Hematopoietic multipotent progenitor cell (in vitro differentiated cells): ENCODE measurements around the gene TRAF2. TPM values are rescaled to one million over a fixed set of nuclear protein-coding genes. Genes with fewer than 3 reads are reported as not detected.
A peak's percentile ranks its signal among the peaks of the same experiment; 100 is the strongest.
"Not testable (repeated sequence)": the region's sequence is repeated elsewhere in the genome, so short reads cannot be mapped to it uniquely, and the experiment has no call there.

Experiments used
- DNase-seq, 3 donors: peaks; one replicate each; pipeline ENCODE4 v3.0.0-alpha.2; 2011 to 2015; ENCODE audit warnings: low read depth in 2 of 3, low spot score in 2 of 3
- total RNA-seq: library from RNA; depleted of rRNA; stranded (reverse); fragments of >200 nt; gene quantifications from one replicate; pipeline ENCODE4 v1.2.3, GENCODE V29; 2012

Gene TRAF2
- total RNA-seq, 1 donor: 20.5 TPM

DNA sequence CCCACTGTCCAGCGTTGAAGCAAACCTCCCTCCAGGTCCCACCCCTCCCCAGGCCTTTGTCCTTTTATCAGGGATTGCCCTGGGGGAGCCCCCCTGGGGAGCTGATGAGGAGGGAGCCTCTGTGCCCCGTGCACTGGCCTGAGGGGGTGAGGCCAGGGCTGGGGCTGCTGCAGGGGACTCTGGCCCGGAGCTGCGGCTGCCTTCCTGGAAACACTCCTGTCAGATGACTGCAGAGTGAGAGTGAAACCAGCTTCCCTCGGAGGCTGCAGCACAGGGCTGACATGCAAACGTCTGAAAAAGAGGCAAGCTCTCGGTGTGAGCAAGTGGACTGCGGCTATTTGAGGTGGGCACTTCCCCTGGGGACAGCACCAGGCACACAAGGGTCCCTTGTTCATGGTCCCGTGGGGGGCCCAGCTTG, 4.6 kb upstream of the TRAF2 start:
- DNase-seq: peak in 1 of 3 donors; percentile 46

DNA sequence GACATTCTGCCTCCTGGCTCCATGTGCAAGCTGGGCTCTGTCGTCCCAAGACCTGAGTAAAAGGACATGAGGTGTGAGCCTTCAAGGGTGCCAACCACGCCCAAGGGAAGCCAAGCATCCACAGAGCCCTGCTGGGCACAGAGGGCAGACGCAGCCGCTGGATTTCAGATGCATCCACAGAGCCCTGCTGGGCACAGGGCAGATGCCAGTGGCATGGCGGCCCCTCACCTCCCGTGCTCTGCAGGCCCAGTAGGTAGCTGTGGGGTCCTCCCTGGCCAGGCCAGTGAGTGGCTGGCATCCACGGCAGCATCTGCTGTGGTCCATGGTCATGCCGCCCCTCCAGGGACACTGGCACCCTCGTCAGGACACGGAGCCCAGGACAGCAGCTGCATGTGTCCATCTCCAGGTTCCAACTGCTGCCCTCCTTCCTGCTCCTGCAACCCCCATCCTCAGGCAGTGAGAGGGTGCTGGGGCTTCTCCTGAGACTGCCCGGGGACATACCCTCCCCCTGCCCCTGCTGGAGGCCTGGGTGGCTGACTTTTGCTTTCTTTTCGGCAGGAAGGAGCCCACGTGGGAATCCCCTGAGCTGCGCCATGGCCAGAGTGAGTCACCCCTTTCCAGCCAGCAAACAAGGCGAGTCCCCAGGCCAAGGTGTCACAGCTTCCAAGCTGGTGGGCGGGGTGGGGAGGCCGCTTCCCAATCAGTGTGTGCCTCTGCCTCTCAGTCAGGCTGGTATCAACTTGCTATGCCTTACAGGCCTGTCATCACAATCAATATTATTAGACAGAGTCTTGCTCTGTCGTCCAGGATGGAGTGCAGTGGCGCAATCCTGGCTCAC, 4.0 kb upstream of the TRAF2 start:
- DNase-seq: peak; percentile 47 to 91 (median 90)

DNA sequence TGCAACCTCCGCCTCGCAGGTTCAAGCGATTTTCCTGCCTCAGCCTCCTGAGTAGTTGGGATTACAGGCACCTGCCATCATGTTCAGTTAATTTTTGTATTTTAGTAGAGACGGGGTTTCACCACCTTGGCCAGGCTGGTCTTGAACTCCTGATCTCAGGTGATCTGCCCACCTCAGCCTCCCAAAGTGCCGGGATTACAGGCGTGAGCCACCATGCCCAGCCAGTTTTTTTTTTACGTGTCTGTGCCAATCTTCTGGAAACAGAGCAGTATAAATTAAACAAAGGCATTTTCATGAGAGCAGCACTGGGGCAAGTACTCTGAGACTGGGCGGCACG, 3.4 kb upstream of the TRAF2 start:
- DNase-seq: not testable (repeated sequence)

DNA sequence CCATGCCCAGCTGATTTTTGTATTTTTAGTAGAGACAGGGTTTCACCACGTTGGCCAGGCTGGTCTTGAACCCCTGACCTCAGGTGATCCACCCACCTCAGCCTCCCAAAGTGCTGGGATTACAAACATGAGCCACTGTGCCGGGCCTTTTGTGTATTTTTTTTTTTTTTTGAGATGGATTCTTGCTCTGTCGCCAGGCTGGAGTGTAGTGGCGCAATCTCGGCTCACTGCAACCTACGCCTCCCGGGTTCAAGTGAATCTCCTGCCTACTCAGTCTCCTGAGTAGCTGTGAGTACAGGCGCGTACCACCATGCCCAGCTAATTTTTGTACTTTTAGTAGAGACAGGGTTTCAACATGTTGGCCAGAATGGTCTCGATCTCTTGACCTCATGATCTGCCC, 2.6 kb upstream of the TRAF2 start:
- DNase-seq: not testable (repeated sequence)

DNA sequence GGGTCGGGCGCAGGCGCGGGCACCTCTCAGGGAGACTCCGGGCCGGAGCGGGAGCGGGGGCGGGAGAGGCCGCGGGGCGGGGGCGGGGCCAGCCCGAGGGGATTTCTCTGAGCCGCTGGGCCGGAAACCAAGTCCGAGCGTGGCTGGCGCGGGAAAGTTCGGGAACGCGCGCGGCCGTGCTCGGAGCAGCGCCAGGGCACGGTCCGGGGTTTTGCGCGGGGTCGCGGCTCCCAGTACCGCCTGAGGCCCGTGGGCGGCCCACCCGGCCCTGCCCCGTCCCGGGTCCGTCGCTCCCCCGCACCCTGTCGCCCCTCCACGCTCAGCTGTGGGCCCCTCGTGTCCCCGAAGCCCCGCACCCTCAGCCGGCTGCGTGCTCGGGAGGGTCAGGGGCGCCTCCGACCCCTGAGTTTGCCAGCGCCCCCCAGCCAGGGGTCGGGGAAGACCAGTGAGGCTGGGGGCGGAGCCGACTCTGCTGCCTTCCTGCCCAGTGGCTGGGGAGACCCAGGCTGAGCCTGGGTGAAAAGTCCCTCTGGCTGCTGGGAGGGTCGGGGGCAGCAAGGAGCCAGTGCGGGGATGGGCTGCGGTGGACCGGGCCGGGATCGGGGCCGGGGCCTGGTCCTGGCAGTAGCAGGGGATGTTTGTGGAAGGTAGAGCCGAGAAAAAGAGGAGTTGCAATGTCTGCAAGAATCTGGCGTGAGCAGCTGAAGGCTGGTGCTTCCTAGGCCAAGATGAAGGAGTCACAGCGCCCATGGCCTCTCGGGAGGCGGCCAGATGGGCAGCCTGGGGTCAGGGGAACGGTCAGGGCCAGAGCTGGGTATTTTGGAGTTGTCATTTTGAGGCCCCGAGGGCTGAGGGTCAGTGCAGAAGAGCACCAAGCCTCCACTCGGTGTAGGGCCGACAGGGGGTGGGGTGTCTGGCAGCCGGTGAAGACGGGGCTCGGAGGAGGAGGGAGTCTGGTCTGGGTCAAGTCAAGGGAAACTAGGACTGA, 588 bp downstream of the TRAF2 start:
- DNase-seq: peak in 2 of 3 donors; percentile 32 to 59

DNA sequence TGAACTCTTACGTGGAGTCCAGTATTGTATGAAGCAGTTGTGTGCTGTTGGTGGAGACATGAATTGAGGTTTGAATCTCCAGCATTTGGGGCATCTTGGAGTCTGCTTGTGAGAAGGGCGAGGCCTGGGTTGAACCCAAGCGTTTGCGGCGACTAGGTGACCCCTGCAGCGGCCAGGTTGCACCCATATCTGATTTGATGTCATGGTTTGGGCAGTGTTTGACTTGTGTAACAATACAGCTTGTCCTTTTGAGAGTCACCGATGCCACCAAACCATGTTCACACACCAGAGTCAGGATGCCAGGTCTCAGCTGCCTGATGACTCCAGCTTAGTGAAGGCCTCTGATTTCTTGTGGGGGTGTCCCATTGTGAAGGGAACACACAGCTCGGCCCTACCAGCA, 2.1 kb downstream of the TRAF2 start:
- DNase-seq: no peak

DNA sequence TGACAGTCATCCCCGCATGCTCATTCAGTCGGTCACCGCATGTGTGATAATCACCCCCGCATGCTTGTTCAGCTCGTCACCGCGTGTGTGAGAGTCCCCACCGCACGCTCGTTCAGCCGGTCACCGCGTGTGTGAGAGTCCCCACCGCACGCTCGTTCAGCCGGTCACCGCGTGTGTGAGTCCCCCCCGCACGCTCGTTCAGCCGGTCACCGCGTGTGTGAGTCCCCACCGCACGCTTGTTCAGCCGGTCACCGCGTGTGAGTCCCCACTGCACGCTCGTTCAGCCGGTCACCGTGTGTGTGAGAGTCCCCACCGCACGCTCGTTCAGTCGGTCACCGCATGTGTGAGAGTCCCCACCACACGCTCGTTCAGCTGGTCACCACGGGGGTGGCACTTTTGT, 3.5 kb downstream of the TRAF2 start:
- no peak for DNase-seq

DNA sequence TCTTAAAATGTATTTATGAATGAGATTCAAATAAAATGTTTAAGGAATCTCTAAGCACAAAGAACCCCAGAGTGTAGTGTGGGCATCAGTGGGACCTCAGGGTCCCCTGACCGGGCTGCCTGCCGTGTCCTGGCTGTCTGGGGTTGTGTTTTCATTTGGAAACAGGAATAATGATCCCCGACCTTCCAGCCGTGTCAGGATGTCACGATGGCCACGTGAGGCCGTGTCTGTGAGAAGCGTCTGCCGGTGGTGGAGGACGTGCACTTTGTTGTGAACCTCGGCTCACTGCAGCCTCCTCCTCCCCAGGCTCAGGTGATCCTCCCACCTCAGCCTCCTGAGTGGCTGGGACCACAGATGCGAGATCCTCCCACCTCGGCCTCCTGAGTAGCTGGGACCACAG, 4.3 kb downstream of the TRAF2 start:
- no peak for DNase-seq

DNA sequence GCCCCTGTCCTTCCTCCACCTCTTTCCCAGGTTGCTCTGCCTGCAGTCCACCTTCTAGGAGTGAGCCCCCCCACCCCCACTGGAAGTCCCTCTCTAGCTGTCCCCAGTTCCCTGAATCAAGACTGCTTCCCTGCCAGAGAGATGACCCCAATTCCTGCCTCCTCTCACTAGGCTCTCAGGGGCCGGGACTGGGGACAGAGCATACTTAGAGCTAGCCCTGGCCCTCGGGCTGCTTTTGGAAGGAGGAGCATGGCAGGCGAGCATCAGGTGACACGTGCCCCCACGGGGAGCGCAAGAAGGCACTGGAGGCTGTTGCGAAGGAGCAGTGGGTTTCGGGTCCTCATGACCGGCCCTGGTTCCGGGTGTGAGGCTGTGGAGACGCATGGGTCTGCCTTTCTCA, 9.7 kb downstream of the TRAF2 start:
- no peak for DNase-seq

DNA sequence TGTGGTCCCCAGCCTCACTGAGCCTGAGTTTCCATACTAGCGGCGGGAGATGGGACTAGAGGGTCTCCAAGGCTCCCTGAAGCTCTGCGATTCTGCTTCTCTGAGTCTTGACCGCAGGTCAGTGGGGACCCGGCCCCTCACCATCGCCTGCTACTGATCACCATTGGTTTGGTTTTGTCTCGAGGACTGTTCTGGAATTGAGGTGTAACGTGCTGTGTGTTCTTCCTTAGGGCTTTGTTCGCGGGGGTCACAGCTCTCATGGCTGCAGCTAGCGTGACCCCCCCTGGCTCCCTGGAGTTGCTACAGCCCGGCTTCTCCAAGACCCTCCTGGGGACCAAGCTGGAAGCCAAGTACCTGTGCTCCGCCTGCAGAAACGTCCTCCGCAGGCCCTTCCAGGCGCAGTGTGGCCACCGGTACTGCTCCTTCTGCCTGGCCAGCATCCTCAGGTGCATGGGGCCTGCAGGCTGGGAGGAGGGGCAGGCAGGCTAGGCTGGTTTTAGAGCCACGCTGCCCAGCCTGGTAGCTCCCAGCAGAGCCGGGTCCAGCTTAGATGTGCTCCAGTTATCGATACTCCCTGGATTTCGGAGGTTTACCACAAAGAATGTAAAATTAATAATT, 12.3 kb downstream of the TRAF2 start:
- DNase-seq: no peak

DNA sequence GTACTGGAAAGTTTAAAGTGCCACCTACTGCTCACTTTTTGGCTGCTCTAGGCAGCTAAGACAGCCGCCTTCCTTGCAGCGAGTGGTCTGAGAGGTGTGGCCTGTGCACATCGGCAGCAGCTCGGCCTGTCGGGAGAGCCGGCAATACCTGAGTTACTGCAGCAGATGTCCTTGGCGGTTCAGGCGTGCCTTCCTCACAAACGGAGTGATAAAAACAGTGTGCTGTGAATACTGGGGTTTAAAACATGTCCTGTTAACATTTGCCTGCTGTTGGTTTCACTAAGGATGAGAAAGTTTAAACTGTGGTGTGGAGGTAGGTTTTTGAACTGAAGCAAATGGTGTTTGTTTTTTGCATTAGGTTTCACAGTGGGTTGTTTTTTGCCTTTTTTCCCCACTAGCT, 12.9 kb downstream of the TRAF2 start:
- DNase-seq: no peak

DNA sequence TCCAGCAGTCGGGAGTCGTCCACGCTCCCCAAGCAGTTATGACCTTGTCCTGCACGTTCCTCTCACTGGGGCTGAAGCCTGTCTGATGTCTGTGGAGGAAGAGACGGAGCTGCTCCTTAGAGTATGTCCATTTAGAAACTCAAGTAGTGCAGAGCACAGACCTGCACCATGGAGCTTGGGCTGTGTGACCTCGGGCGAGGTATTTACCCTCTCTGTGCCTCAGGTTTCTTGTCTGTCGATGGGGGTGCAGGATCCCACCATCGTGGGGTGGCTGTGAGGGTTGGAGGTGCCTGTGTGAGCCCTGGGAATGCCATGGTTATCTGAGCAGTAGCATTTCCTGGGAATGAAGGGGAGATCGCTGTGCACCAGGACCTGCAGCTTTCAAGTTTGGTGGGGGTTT, 14.2 kb downstream of the TRAF2 start:
- no peak for DNase-seq

DNA sequence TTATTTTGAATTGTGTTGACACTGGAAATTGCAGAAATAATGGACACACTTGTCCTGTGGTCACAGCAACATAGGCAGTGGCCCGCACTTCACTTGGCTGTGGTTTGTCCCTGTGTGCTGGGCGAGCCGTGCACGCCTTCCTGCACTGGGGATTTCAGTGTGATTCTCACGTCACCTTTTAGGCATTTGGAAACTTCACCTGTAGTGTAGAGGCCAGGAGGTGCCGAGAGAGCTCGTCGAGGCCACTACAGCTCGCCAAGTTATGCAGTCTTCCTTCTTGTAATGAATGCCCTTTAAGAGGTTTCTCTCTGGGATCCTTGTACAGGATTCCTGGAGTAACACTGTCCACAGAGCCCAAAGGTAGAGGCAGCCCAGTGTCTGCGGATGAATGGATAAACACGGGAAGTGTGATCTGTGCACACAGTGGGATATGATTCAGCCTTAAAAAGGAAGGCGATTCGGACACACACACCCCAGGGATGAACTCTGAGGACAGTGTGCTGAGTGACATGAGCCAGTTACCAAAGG, 14.7 kb downstream of the TRAF2 start:
- no peak for DNase-seq

DNA sequence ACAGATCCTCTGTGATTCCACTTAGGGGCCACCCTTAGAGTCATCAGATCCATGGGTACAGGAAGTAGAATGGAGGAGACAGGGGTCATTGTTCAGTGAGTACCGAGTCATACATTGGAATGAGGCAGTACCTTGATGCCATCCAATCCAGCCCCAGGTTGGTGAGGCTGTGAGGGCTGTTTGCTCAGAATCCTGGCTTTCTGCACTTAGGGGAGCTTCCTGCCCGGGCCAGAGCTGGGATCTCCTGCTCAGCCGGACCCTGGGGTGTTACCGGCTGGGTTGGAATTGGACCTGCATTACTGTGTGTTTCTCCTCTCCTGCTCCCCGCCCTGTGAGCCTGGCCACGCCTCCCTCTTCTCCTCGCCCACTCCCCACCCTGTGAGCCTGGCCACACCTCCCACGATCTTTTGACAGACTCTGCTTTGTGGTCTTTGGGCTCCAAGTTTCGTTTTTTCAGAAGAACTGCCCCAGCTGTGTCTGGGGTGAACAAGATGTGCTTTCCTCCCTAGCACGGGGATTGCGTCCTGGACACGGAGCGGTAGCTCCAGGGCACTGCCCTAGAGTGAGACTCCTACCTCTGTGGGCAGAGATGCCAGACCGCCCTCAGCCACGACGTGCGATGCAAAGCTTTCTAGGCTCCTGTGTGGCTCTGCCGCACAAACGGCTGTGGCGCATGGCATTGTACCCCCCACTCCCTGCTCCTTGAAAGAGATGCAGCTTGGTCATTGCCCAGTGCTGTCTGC, 15.4 kb downstream of the TRAF2 start:
- DNase-seq: peak; percentile 36 to 53 (median 47)

DNA sequence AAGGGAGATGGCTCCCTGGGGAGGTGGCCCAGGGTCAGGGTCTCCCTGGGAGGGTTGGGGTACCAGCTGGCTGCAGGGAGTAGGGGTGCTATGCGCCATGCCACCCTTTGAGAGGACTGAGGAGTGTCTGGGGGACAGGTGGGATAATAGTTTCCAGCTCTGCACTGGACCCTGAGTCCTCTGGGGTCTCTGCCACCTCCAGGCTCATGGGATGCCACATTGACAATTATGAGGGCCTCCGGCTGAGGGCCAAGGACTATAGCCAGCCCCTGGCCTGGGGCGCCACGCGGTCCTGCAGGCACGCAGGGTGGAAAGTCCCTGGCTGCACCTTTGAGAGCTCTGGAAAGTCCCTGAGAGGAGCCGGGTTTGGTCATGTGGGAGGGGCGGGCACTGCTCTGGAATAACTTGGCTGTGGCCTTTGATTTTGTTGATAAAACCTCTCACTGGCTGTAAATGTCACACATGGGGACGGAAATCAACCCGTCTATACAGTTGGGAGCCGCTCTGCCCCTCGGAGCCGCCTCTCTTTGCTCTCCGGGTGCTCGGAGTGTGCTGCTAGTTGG, 16.0 kb downstream of the TRAF2 start:
- DNase-seq: peak; percentile 58 to 85 (median 70)

DNA sequence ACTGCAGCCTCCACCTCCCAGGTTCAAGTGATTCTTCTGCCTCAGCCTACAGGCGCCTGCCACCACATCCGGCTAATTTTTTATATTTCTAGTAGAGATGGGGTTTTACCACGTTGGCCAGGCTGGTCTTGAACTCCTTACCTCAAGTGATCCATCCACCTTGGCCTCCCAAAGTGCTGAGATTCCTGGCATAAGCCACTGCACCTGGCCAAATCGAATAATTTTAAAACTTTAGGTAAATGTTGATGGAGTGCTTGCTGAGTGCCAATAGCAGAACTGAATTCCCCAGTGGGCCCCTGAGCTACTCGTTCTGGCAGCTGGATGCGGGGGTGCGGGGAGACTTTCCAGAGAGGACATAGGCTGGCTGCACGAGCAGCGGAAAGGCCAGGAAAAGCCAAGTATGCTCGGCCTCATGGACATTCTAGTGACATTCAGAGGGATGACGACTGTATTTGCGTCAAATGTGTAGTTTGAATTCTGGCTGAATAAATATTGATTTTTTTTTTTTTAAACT, 16.8 kb downstream of the TRAF2 start:
- DNase-seq: no peak

DNA sequence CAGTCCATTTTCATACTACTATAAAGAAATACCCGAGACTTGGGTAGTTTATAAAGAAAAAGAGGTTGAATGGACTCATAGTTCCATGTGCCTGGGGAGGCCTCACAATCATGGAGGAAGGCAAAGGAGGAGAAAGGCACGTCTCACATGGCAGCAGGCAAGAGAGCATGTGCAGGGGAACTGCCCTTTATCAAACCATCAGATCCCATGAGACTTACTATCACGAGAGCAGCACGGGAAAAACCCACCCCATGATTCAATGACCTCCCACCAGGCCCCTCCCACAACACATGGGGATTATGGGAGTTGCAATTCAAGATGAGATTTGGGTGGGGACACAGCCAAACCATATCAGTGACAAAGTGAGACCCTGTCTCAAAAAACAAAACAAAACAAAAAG, 19.9 kb downstream of the TRAF2 start:
- DNase-seq: no peak

DNA sequence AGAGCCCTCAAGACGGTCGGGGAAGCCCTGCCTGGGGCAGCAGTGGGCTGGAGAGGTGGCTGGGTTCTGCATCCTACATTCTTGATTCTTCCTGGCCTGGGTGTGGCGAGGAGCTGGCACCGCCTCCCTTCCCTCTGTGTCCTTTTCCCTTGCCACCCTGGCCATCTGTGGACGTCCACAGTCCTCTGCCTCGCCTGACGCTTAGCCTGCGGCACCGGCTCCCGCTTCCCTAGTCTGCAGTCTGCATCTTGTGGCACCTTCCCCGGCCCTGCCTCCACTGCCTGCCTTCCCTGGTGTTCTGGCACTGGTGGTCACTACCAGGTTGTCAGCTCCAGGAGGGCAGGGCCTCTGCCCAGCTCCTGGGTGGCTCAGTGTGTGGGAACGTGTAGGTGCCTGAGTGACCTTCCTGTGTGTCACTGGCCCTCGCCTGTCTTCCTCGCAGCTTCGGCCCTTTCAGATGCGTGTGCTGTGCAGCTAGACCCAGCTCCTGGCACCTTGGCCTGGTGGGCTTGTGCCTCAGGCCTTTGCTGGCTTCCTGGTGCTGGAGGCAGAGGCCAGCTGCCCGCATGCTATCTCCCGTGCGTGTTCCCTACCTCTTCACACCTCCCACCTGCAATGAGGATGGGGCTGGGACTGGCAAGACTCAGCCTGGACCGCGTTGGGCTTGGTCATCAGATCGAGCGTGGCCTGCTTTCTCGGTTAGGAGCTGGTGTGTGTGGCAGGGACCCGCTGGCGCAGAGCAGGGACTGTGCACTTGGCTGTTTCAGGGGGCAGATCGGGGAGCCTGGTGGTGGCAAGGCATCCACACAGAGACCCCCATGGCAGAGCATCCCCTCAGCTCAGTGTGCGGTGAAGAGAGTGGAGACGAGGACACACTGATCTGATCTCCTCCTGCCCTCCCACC, 20.9 kb downstream of the TRAF2 start:
- DNase-seq: no peak
